HL-60 (cell line): ENCODE data around the gene RHCG.

ENCODE experiments used
- CTCF ChIP-seq: IDR thresholded peaks from one replicate; pipeline ENCODE4 v1.5.1; 2011; ENCODE audit warnings: low read length, control low read depth, inconsistent platforms; ENCODE audit not compliant: insufficient read depth
- GABPA ChIP-seq: IDR thresholded peaks from 2 replicates; pipeline ENCODE4 v1.6.1; 2012; ENCODE audit warnings: low read depth
- POLR2AphosphoS5 ChIP-seq: IDR thresholded peaks from 2 replicates; pipeline ENCODE4 v1.6.1; 2012; ENCODE audit warnings: low read depth

GRCh38 chr15:89479173-89479572, 17.2 kb downstream of the RHCG start:
- TF ChIP-seq CTCF: no peak
- no peak for TF ChIP-seq POLR2AphosphoS5
- TF ChIP-seq GABPA: no peak
